Bone marrow (tissue), 2 donors: ENCODE measurements around the gene CD3D.
A peak's percentile ranks its signal among the peaks of the same experiment; 100 is the strongest.

Experiments
- DNase-seq, 2 donors: peaks; one replicate each; lab custom pipeline; 2025; lab: John Stamatoyannopoulos, UW

The CD3D gene

GRCh38 chr11:118304227-118304567 lies 38.3 kb downstream of the CD3D start:
- DNase-seq = peak in 1 of 2 donors; percentile 43

- no peak for DNase-seq
These were observed 40.8 kb downstream of the CD3D start for GRCh38 chr11:118301600-118302195.

- DNase-seq = peak in 1 of 2 donors; percentile 51
These were observed 46.6 kb downstream of the CD3D start for GRCh38 chr11:118295815-118296454.

GRCh38 chr11:118295199-118295598 lies 47.3 kb downstream of the CD3D start:
- DNase-seq = no peak

GRCh38 chr11:118294053-118294452 lies 48.5 kb downstream of the CD3D start:
- DNase-seq = no peak

GRCh38 chr11:118291477-118292135 lies 50.9 kb downstream of the CD3D start:
- no peak for DNase-seq

- peak in 1 of 2 donors; percentile 24 for DNase-seq
These were observed 51.6 kb downstream of the CD3D start for GRCh38 chr11:118290923-118291322.

- no peak for DNase-seq
These were observed 53.1 kb downstream of the CD3D start for GRCh38 chr11:118289401-118289800.
